Esophagus squamous epithelium (tissue), 5 donors: Measurements from ENCODE around the gene C2orf42. TPM values are rescaled to one million over a fixed set of nuclear protein-coding genes. Genes with fewer than 3 reads are reported as not detected.
A peak's percentile ranks its signal among the peaks of the same experiment; 100 is the strongest.

Experiments
- DNase-seq: peaks from one replicate; lab custom pipeline; 2025; lab: John Stamatoyannopoulos, UW
- H3K27ac ChIP-seq, 4 donors: fragments of 200-600 bp; sonication (generic); one replicate each; pipeline ENCODE4 v1.5.1; 2016 to 2019; ENCODE audit warnings: mild to moderate bottlenecking in 1 of 4
- H3K27me3 ChIP-seq, 4 donors: fragments of 200-600 bp; sonication (generic); 1 replicate in 3 of 4; 2 replicates in 1 of 4; pipeline versions ENCODE4 v1.5.1 to v1.6.0; 2017 to 2021; ENCODE audit warnings: antibody characterized with exemption in 1 of 4
- H3K36me3 ChIP-seq, 3 donors: fragments of 200-600 bp; sonication (generic); one replicate each; pipeline ENCODE4 v1.5.1; 2016 to 2019
- H3K4me1 ChIP-seq, 3 donors: fragments of 200-600 bp; sonication (generic); one replicate each; pipeline ENCODE4 v1.5.1; 2017 to 2019
- H3K4me3 ChIP-seq, 4 donors: fragments of 200-600 bp; sonication (generic); 1 replicate in 3 of 4; 2 replicates in 1 of 4; pipeline ENCODE4 v1.5.1; 2016 to 2019; ENCODE audit warnings: mild to moderate bottlenecking in 2 of 4, moderate library complexity in 1 of 4
- H3K9me3 ChIP-seq, 3 donors: fragments of 200-600 bp; sonication (generic); one replicate each; pipeline ENCODE4 v1.5.1; 2016 to 2019
- CTCF ChIP-seq, 6 experiments: fragments of 450-650 bp in 4 of 6; fragments of 200-600 bp in 2 of 6; sonication (generic) in 2 of 6; IDR thresholded peaks; one replicate each; pipeline ENCODE4 v1.5.1; 2016 to 2019; ENCODE audit warnings: antibody characterized with exemption in 6 of 6, mild to moderate bottlenecking in 4 of 6, moderate library complexity in 4 of 6
- POLR2A ChIP-seq, 4 donors: fragments of 450-650 bp; IDR thresholded peaks; one replicate each; pipeline ENCODE4 v1.6.1; 2017; ENCODE audit warnings: antibody characterized with exemption in 4 of 4, mild to moderate bottlenecking in 4 of 4, moderate library complexity in 3 of 4
- WGBS, 2 donors: methylation state at CpG; one replicate each; pipeline ENCODE4 v1.1.5; 2018; 5-methylcytosine and 5-hydroxymethylcytosine counted together
- intact Hi-C: fragments of 100-400 bp; cut with DNase I; formaldehyde crosslinking; loops from one replicate; pipeline ENCODE4 v1.15.0; 2022
- total RNA-seq, 4 donors: library from RNA; depleted of rRNA; stranded (reverse); fragments of >200 nt; gene quantifications; one replicate each; pipeline ENCODE4 v1.1.0, GENCODE V29; 2016
- donor health status: DM: yes; HTN: yes; CAD: no.

The C2orf42 gene
- total RNA-seq, 4 donors from 2014 or later: 4.5 to 15.1 (median 8.7) TPM

GRCh38 chr2:70126413-70126812, 64.4 kb downstream of the C2orf42 start:
- Histone ChIP-seq H3K4me1 (peaks cover 11 to 59% (median 18%) of the 10 kb centered on the region in 3 donors), H3K27me3 (no peaks in the 10 kb centered on the region), H3K36me3 (no peaks in the 10 kb centered on the region), H3K27ac (peak overlapping the region in 2 of 4 donors; percentile 95 to 99), H3K4me3 (no peak overlapping the region), H3K9me3 (no peaks in the 10 kb centered on the region)
- TF ChIP-seq POLR2A (IDR thresholded peaks at IDR 0.05): no peak
- no peak for TF ChIP-seq CTCF (IDR thresholded peaks at IDR 0.05)
- no peak for DNase-seq
- 92 to 93% methylated on average over 1 to 2 of the region's 2 CpGs for WGBS, 2 donors
- intact Hi-C loops: no loop called here

- no peaks in the 10 kb centered on the region for H3K36me3 ChIP-seq
- WGBS, 2 donors: 60 to 67% methylated on average over 13 of the region's 13 CpGs
- TF ChIP-seq CTCF (IDR thresholded peaks at IDR 0.05) (no peak), POLR2A (IDR thresholded peaks at IDR 0.05) (no peak)
- H3K4me3 ChIP-seq: peak overlapping the region; percentile 41 to 72 (median 66)
- no peaks in the 10 kb centered on the region for H3K27me3 ChIP-seq
- peaks cover 11 to 50% (median 13%) of the 10 kb centered on the region in 3 donors for H3K4me1 ChIP-seq
- H3K27ac ChIP-seq: peak overlapping the region; percentile 90 to 99 (median 96)
- intact Hi-C loops: no loop called here
- no peak for DNase-seq
- no peaks in the 10 kb centered on the region for H3K9me3 ChIP-seq
Measured at GRCh38 chr2:70125498-70125898, 65.3 kb downstream of the C2orf42 start.

- Histone ChIP-seq H3K36me3 (no peaks in the 10 kb centered on the region), H3K4me3 (peak overlapping the region; percentile 41 to 72 (median 66)), H3K9me3 (no peaks in the 10 kb centered on the region), H3K4me1 (peaks cover 11 to 50% (median 13%) of the 10 kb centered on the region in 3 donors), H3K27me3 (no peaks in the 10 kb centered on the region), H3K27ac (peak overlapping the region; percentile 90 to 99 (median 96))
- TF ChIP-seq CTCF (IDR thresholded peaks at IDR 0.05): no peak
- peak in 1 of 4 donors; percentile 27 for TF ChIP-seq POLR2A (IDR thresholded peaks at IDR 0.05)
- DNase-seq: no peak
- WGBS, 2 donors: 0 to 1% methylated on average over 29 to 31 of the region's 36 CpGs
- intact Hi-C loops: no loop called here
Measured at GRCh38 chr2:70124983-70125480, 65.8 kb downstream of the C2orf42 start.

- intact Hi-C loops: no loop called here
- H3K27me3 ChIP-seq: no peaks in the 10 kb centered on the region
- peaks cover 11 to 55% (median 13%) of the 10 kb centered on the region in 3 donors for H3K4me1 ChIP-seq
- 20 to 27% methylated on average over 11 of the region's 11 CpGs for WGBS, 2 donors
- TF ChIP-seq CTCF (IDR thresholded peaks at IDR 0.05): no peak
- no peak for TF ChIP-seq POLR2A (IDR thresholded peaks at IDR 0.05)
- H3K4me3 ChIP-seq: peak overlapping the region; percentile 41 to 72 (median 66)
- no peak for DNase-seq
- peak overlapping the region; percentile 90 to 99 (median 96) for H3K27ac ChIP-seq
- no peaks in the 10 kb centered on the region for H3K36me3 ChIP-seq
- H3K9me3 ChIP-seq: no peaks in the 10 kb centered on the region
Measured at GRCh38 chr2:70123829-70124116, 67.0 kb downstream of the C2orf42 start.

GRCh38 chr2:70123051-70123828, 67.6 kb downstream of the C2orf42 start:
- H3K4me3 ChIP-seq: peak overlapping the region; percentile 41 to 72 (median 66)
- TF ChIP-seq POLR2A (IDR thresholded peaks at IDR 0.05): peak in 1 of 4 donors; percentile 9
- TF ChIP-seq CTCF (IDR thresholded peaks at IDR 0.05): no peak
- H3K9me3 ChIP-seq: no peaks in the 10 kb centered on the region
- H3K36me3 ChIP-seq: no peaks in the 10 kb centered on the region
- intact Hi-C loops: no loop called here
- no peaks in the 10 kb centered on the region for H3K27me3 ChIP-seq
- no peak for DNase-seq
- WGBS, 2 donors: 49 to 60% methylated on average over 12 to 19 of the region's 20 CpGs
- peaks cover 11 to 60% (median 13%) of the 10 kb centered on the region in 3 donors for H3K4me1 ChIP-seq
- H3K27ac ChIP-seq: peak overlapping the region; percentile 90 to 99 (median 96)
